A549 (cell line): Measurements from ENCODE around the gene CAVIN1. TPM values are rescaled to one million over a fixed set of nuclear protein-coding genes. Genes with fewer than 3 reads are reported as not detected.
A peak's percentile ranks its signal among the peaks of the same experiment; 100 is the strongest.
"Not testable (repeated sequence)": the region's sequence is repeated elsewhere in the genome, so short reads cannot be mapped to it uniquely, and the experiment has no call there.

Experiments used
- ATAC-seq, 2 experiments: fragments of 200-7000 bp in 1 of 2; fragments of >200 bp in 1 of 2; cut with Nextera tagmentation in 1 of 2; cut with Tn5 transposase in 1 of 2; 3 replicates each; pipeline versions ENCODE4 v1.8.0 to v1.9.1; 2018 to 2020; ENCODE audit warnings: mild to moderate bottlenecking in 1 of 2, moderate library complexity in 1 of 2
- CTCF ChIA-PET: fragments of 300-600 bp; sonication (Branson Sonifier 250); formaldehyde crosslinking; extraction: SDS; loops from one replicate; lab custom pipeline; 2021; ENCODE audit warnings: antibody characterized with exemption, inconsistent platforms; lab: Yijun Ruan, JAX
- POLR2A ChIA-PET: fragments of 350-600 bp; formaldehyde crosslinking; extraction: SDS; loops from one replicate; lab custom pipeline; 2021; ENCODE audit warnings: antibody characterized with exemption, inconsistent platforms; lab: Yijun Ruan, JAX
- DNase-seq, 2 experiments: peaks; one replicate each; pipeline versions ENCODE4 v3.0.0 to v3.0.0-alpha.2; 2011 to 2016; ENCODE audit warnings: low read depth in 1 of 2, low spot score in 1 of 2
- FAIRE-seq: peaks from 2 replicates; lab custom pipeline; 2011; peaks lifted over from hg19 to GRCh38; lab: Jason Lieb, UNC
- H3K27ac ChIP-seq, 2 experiments: fragments of >200 bp; sonication (Bioruptor Twin); formaldehyde crosslinking; 3 replicates each; pipeline ENCODE4 v1.5.1; 2016 to 2017
- H3K4me1 ChIP-seq: fragments of >200 bp; sonication (Bioruptor Twin); formaldehyde crosslinking; 3 replicates; pipeline ENCODE4 v1.6.1; 2016
- H3K4me2 ChIP-seq: fragments of >200 bp; sonication (Bioruptor Twin); formaldehyde crosslinking; 3 replicates; pipeline ENCODE4 v1.6.1; 2016
- H3K4me3 ChIP-seq: fragments of >200 bp; sonication (Bioruptor Twin); formaldehyde crosslinking; 3 replicates; pipeline ENCODE4 v1.5.1; 2016
- H3K9me3 ChIP-seq: fragments of >200 bp; sonication (Bioruptor Twin); formaldehyde crosslinking; 3 replicates; pipeline ENCODE4 v1.6.1; 2016
- ATOH8 ChIP-seq: fragments of 250-450 bp; sonication (Bioruptor Pico); IDR thresholded peaks from 2 replicates; pipeline ENCODE4 v1.5.0; 2020; ENCODE audit warnings: low read depth, mild to moderate bottlenecking, moderate library complexity
- CEBPB ChIP-seq, 2 experiments: fragments of >200 bp in 1 of 2; sonication (Bioruptor Twin) in 1 of 2; formaldehyde crosslinking in 1 of 2; IDR thresholded peaks; 2 replicates each; pipeline ENCODE4 v1.6.1; 2012 to 2016
- CHD4 ChIP-seq: fragments of 200-600 bp; sonication (generic); IDR thresholded peaks from 2 replicates; pipeline ENCODE4 v1.6.1; 2016; ENCODE audit warnings: antibody characterized with exemption, mild to moderate bottlenecking, borderline replicate concordance
- FOSB ChIP-seq: fragments of 250-450 bp; sonication (Bioruptor Pico); IDR thresholded peaks from 2 replicates; pipeline ENCODE4 v1.5.0; 2020; ENCODE audit warnings: mild to moderate bottlenecking, moderate library complexity
- FOSL2 ChIP-seq, 2 experiments: fragments of 450-650 bp in 1 of 2; fragments of >200 bp in 1 of 2; sonication (Bioruptor Twin) in 1 of 2; formaldehyde crosslinking; IDR thresholded peaks; 2 replicates each; pipeline versions ENCODE4 v1.5.0 to v1.6.1; 2016 to 2020; ENCODE audit warnings: mild to moderate bottlenecking in 1 of 2, moderate library complexity in 1 of 2
- GATA3 ChIP-seq: IDR thresholded peaks from 2 replicates; pipeline ENCODE4 v1.6.1; 2012; ENCODE audit warnings: borderline replicate concordance
- HES2 ChIP-seq: fragments of >200 bp; sonication (Bioruptor Twin); formaldehyde crosslinking; IDR thresholded peaks from 2 replicates; pipeline ENCODE4 v1.6.1; 2016
- JUNB ChIP-seq: fragments of >200 bp; sonication (Bioruptor Twin); formaldehyde crosslinking; IDR thresholded peaks from 2 replicates; pipeline ENCODE4 v1.6.1; 2016
- KDM1A ChIP-seq: fragments of 200-600 bp; sonication (generic); IDR thresholded peaks from 2 replicates; pipeline ENCODE4 v1.6.1; 2016; ENCODE audit warnings: low read depth, mild to moderate bottlenecking
- MAFK ChIP-seq: fragments of 450-650 bp; IDR thresholded peaks from 2 replicates; pipeline ENCODE4 v1.6.1; 2014; ENCODE audit not compliant: partially characterized antibody
- MAZ ChIP-seq: fragments of 150-350 bp; IDR thresholded peaks from 2 replicates; pipeline ENCODE4 v1.6.1; 2014; ENCODE audit warnings: antibody characterized with exemption, low read depth, low read length, borderline replicate concordance
- NPAS2 ChIP-seq: fragments of 250-450 bp; sonication (Bioruptor Pico); IDR thresholded peaks from 2 replicates; pipeline ENCODE4 v1.8.0; 2022; ENCODE audit warnings: mild to moderate bottlenecking, moderate library complexity, borderline replicate concordance
- PHF8 ChIP-seq: fragments of 200-600 bp; sonication (generic); IDR thresholded peaks from 2 replicates; pipeline ENCODE4 v1.6.1; 2016; ENCODE audit warnings: low read depth, mild to moderate bottlenecking, antibody characterized with exemption, moderate library complexity, borderline replicate concordance
- RAD21 ChIP-seq, 2 experiments: fragments of >200 bp in 1 of 2; sonication (Bioruptor Twin) in 1 of 2; formaldehyde crosslinking in 1 of 2; IDR thresholded peaks in 1 of 2; conservative IDR thresholded peaks in 1 of 2; 2 replicates in 1 of 2; 3 replicates in 1 of 2; pipeline ENCODE4 v1.6.1; 2012 to 2018; ENCODE audit warnings: inconsistent platforms in 1 of 2
- TFCP2L1 ChIP-seq: fragments of 250-450 bp; sonication (Bioruptor Pico); IDR thresholded peaks from 2 replicates; pipeline ENCODE4 v1.5.0; 2021; ENCODE audit warnings: mild to moderate bottlenecking
- TP53 ChIP-seq: fragments of 250-450 bp; sonication (Bioruptor Pico); IDR thresholded peaks from 2 replicates; pipeline ENCODE4 v1.5.0; 2021; ENCODE audit warnings: mild to moderate bottlenecking, moderate library complexity
- ZC3H11A ChIP-seq: fragments of 450-650 bp; IDR thresholded peaks from 2 replicates; pipeline ENCODE4 v1.6.1; 2014; ENCODE audit warnings: antibody characterized with exemption, mild to moderate bottlenecking
- WGBS: methylation state at CpG from one replicate; pipeline ENCODE4 v1.1.6; 2017; ENCODE audit errors: missing lambda C conversion rate; 5-methylcytosine and 5-hydroxymethylcytosine counted together
- polyA plus RNA-seq, 4 experiments: library from polyadenylated mRNA; depleted of rRNA in 3 of 4; stranded (reverse); fragments of >200 nt; fragmentation: RNase III in 1 of 4; extraction: RNeasy Plus Mini Kit Qiagen cat#74134 plus additional on column Dnase treatment in 1 of 4; gene quantifications; 2 replicates in 3 of 4; 3 replicates in 1 of 4; pipeline ENCODE4 v1.2.3, GENCODE V29; 2011 to 2017
- TF ChIP-seq, protein P1 (sequence below): IDR thresholded peaks from 2 replicates; pipeline ENCODE4 v1.6.1; 2012

Gene CAVIN1
- polyA plus RNA-seq, 2 of the 4 experiments (the other 2 are of a cell fraction), result 101 to 371 TPM

GRCh38 chr17:42453439-42453838, 30.4 kb upstream of the CAVIN1 start:
- DNase-seq (no peak), FAIRE-seq (no peak), ATAC-seq (no peak)
- TF ChIP-seq FOSL2 (IDR thresholded peaks at IDR 0.05), result no peak
- TF ChIP-seq FOSL2 (CRISPR knock-in tag; IDR thresholded peaks at IDR 0.05), result no peak
- WGBS, result 91% methylated on average over 2 of the region's 2 CpGs
- CTCF ChIA-PET, result interaction anchor here (0.9 to 1.9 kb wide), 3 partner anchors 30 to 74 kb away, joined by 3 to 7 read pairs (median 3); no protein-coding TSS in a partner anchor
- Histone ChIP-seq H3K27ac (no peak overlapping the region), H3K4me2 (no peak overlapping the region), H3K4me1 (peaks cover 20% of the 10 kb centered on the region), H3K9me3 (no peaks in the 10 kb centered on the region), H3K4me3 (no peak overlapping the region)
- POLR2A ChIA-PET, result no interaction called here

DNA sequence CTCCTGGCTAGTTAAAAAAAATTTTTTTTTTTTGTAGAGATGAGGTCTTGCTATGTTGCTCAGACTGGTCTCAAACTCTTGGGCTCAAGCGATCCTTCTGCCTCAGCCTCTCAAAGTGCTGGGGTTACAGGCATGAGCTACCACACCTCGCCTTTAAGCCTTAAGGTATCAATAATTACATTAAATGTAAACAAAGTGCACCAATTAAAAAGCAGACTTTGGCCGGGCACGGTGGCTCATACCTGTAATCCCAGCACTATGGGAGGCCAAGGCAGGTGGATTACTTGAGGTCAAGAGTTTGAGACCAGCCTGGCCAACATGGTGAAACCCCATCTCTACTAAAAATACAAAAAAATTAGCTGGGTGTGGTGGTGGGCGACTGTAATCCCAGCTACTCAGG, 28.2 kb upstream of the CAVIN1 start:
- POLR2A ChIA-PET, ATAC-seq, H3K4me1 ChIP-seq, H3K4me3 ChIP-seq, H3K27ac ChIP-seq, DNase-seq, H3K9me3 ChIP-seq, FAIRE-seq, H3K4me2 ChIP-seq: not testable (repeated sequence)
- CTCF ChIA-PET, result interaction anchor here (0.6 to 2.1 kb wide), 7 partner anchors 9 to 139 kb away, joined by 3 to 11 read pairs (median 4); no protein-coding TSS in a partner anchor
- 70% methylated on average over 5 of the region's 5 CpGs for WGBS

GRCh38 chr17:42449838-42450237, 26.8 kb upstream of the CAVIN1 start:
- H3K4me2 ChIP-seq, H3K4me3 ChIP-seq, DNase-seq, H3K4me1 ChIP-seq, POLR2A ChIA-PET, FAIRE-seq, H3K9me3 ChIP-seq, CTCF ChIA-PET, H3K27ac ChIP-seq, ATAC-seq: not testable (repeated sequence)
- WGBS, result no CpG with 5 or more reads among the region's 2 CpGs

GRCh38 chr17:42449176-42449575, 26.1 kb upstream of the CAVIN1 start:
- H3K9me3 ChIP-seq, H3K4me2 ChIP-seq, H3K4me3 ChIP-seq, CTCF ChIA-PET, POLR2A ChIA-PET, ATAC-seq, FAIRE-seq, H3K27ac ChIP-seq, DNase-seq, H3K4me1 ChIP-seq: not testable (repeated sequence)
- WGBS, result 84% methylated on average over 6 of the region's 27 CpGs

- no peak overlapping the region for H3K4me3 ChIP-seq
- FAIRE-seq (no peak), ATAC-seq (peak in 1 of 2 experiments; percentile 38; a peak in 3 of 6 replicates), DNase-seq (no peak)
- no peak for TF ChIP-seq KDM1A
- no peak for TF ChIP-seq TFCP2L1
- no peak for TF ChIP-seq GATA3
- TF ChIP-seq NPAS2 (CRISPR knock-in tag), result no peak
- TF ChIP-seq MAZ, result no peak
- no peak for TF ChIP-seq ZC3H11A
- TF ChIP-seq JUNB, result no peak
- TF ChIP-seq PHF8, result no peak
- no peak for TF ChIP-seq ATOH8 (CRISPR knock-in tag)
- TF ChIP-seq CEBPB (IDR thresholded peaks at IDR 0.05), result no peak
- TF ChIP-seq RAD21 (conservative IDR thresholded peaks at IDR 0.05 in 1 of 2, IDR thresholded peaks at IDR 0.05 in 1 of 2), result no peak
- TF ChIP-seq TP53 (CRISPR knock-in tag), result no peak
- TF ChIP-seq FOSB (CRISPR knock-in tag), result no peak
- TF ChIP-seq MAFK, result no peak
- TF ChIP-seq, protein P1, sequence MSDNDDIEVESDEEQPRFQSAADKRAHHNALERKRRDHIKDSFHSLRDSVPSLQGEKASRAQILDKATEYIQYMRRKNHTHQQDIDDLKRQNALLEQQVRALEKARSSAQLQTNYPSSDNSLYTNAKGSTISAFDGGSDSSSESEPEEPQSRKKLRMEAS, result no peak
- TF ChIP-seq CHD4, result no peak
- no peak for TF ChIP-seq HES2
- no peak overlapping the region; the same call in 2 of the 3 replicates for H3K4me2 ChIP-seq
- CTCF ChIA-PET, result interaction anchor here (0.6 to 7.6 kb wide), 12 partner anchors 11 to 130 kb away, joined by 3 to 63 read pairs (median 6); partner anchors contain the start of gene CAVIN1
- 58% methylated on average over 5 of the region's 5 CpGs for WGBS
- no peak overlapping the region for H3K27ac ChIP-seq
- POLR2A ChIA-PET, result no interaction called here
- H3K4me1 ChIP-seq, result peaks cover 13% of the 10 kb centered on the region
- H3K9me3 ChIP-seq, result no peaks in the 10 kb centered on the region
These were observed 19.1 kb upstream of the CAVIN1 start for GRCh38 chr17:42442196-42442565.
